Stimulated activated CD8-positive, alpha-beta memory T cell treated with anti-CD3 and anti-CD28 coated beads, Interleukin-15, amount 100 ng/mL, for 1 hour (primary cell): Measurements from ENCODE around the gene ZBTB45.
"Not testable (repeated sequence)": the region's sequence is repeated elsewhere in the genome, so short reads cannot be mapped to it uniquely, and the experiment has no call there.

Experiments used
- DNase-seq: peaks from one replicate; pipeline ENCODE4 v3.0.0-alpha.2; 2020; ENCODE audit warnings: low read depth

The ZBTB45 gene

GRCh38 chr19:58554494-58555368, 35.1 kb upstream of the ZBTB45 start, which contains the start of gene CHMP2A:
CHMP2A (minus strand) TSS chr19:58555105; CDS start chr19:58554212, 893 bp downstream.
- DNase-seq = peak; percentile 98

GRCh38 chr19:58553799-58554493, 34.3 kb upstream of the ZBTB45 start:
- no peak for DNase-seq

- DNase-seq = no peak
Measured at GRCh38 chr19:58552655-58553054, 33.0 kb upstream of the ZBTB45 start.

- DNase-seq = no peak
Measured at GRCh38 chr19:58551577-58552471, 32.2 kb upstream of the ZBTB45 start.

- DNase-seq = no peak
Measured at GRCh38 chr19:58551123-58551497, 31.5 kb upstream of the ZBTB45 start.

GRCh38 chr19:58550362-58551122, 30.9 kb upstream of the ZBTB45 start:
- DNase-seq = no peak

GRCh38 chr19:58549664-58550361, 30.2 kb upstream of the ZBTB45 start:
- DNase-seq = no peak

- no peak for DNase-seq
Measured at GRCh38 chr19:58548859-58549663, 29.5 kb upstream of the ZBTB45 start.

- no peak for DNase-seq
Measured at GRCh38 chr19:58547323-58548312, 28.0 kb upstream of the ZBTB45 start.

GRCh38 chr19:58546019-58546530, 26.5 kb upstream of the ZBTB45 start:
- no peak for DNase-seq

- DNase-seq = no peak
Measured at GRCh38 chr19:58545286-58546018, 25.8 kb upstream of the ZBTB45 start.

GRCh38 chr19:58544591-58545285, 25.1 kb upstream of the ZBTB45 start:
- peak; percentile 39 for DNase-seq

- DNase-seq = peak; percentile 100
Measured at GRCh38 chr19:58543826-58544590, 24.4 kb upstream of the ZBTB45 start, which contains the start of gene TRIM28. TRIM28 (plus strand) TSS chr19:58544064; CDS start chr19:58544758, 694 bp downstream.

GRCh38 chr19:58542641-58543372, 23.2 kb upstream of the ZBTB45 start:
- not testable (repeated sequence) for DNase-seq

GRCh38 chr19:58539169-58539559, 19.6 kb upstream of the ZBTB45 start:
- not testable (repeated sequence) for DNase-seq
